CD4-positive, alpha-beta T cell treated with Interleukin-15 for 4 hours (primary cell): Measurements from ENCODE around the gene ODAD4.

Source experiments
- DNase-seq: peaks from one replicate; pipeline ENCODE4 v3.0.0-alpha.2; 2020; ENCODE audit warnings: low spot score

The ODAD4 gene, protein sequence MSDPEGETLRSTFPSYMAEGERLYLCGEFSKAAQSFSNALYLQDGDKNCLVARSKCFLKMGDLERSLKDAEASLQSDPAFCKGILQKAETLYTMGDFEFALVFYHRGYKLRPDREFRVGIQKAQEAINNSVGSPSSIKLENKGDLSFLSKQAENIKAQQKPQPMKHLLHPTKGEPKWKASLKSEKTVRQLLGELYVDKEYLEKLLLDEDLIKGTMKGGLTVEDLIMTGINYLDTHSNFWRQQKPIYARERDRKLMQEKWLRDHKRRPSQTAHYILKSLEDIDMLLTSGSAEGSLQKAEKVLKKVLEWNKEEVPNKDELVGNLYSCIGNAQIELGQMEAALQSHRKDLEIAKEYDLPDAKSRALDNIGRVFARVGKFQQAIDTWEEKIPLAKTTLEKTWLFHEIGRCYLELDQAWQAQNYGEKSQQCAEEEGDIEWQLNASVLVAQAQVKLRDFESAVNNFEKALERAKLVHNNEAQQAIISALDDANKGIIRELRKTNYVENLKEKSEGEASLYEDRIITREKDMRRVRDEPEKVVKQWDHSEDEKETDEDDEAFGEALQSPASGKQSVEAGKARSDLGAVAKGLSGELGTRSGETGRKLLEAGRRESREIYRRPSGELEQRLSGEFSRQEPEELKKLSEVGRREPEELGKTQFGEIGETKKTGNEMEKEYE

DNA sequence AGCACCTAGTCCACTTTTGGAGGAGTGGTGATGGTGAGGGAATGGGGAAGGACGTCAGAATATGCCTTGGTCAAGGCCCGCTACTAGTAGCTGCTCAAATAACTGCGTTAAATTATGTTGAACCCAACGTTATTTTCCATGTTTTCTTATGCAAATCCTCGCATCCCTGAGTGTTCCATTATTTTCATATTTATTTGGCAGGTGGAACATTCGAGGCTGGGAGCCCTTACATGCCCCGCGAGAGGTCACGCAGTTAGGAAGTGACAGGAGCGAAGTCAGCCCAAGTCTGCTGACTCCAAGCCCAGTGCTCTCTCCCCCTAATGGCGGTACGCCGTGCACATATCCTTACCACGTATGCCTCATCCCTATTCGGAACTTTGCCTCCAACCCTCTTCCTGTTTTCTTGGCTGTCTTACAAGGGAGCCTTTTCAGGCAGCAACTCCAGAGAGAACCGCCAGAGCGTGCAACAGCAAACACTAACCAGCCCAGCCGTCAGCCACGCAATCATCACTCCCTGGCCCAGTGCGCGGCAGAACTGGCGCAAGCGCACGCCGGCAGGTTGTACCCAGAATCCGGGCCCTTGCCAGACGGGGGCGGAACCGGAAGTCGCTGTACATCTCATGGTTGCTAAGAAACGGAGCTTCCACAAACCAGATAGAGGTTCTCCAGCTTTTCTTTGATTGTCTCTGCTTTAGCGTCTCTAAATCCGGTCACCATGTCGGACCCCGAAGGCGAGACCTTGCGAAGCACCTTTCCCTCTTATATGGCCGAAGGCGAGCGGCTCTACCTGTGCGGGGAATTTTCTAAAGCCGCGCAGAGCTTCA lies at the start of gene ODAD4:
TSS of gene ODAD4 (plus strand) at position 609 of the 824 bp plus-strand sequence. CDS start at position 716, 107 bp downstream.
- peak; percentile 96 for DNase-seq

DNA sequence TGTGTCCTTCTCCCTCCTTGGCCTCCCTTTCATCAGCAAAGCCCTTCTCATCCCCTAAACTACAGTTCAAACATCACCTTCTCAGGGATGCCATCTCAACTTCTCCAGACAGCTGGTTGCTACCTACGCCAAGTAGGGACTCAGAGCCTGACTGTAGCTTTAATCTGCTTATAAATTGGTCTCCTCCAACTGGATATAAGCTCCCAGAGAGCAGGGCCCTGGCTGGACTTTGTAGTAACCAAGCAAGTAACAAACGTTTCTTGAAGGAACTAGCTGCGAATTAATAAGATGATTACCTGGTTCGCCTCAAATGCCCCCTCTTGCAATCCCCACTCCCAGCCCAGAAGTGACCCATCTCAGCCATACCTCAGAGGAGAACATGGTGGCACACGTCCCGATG lies 47.7 kb upstream of the ODAD4 start:
- DNase-seq, result no peak

DNA sequence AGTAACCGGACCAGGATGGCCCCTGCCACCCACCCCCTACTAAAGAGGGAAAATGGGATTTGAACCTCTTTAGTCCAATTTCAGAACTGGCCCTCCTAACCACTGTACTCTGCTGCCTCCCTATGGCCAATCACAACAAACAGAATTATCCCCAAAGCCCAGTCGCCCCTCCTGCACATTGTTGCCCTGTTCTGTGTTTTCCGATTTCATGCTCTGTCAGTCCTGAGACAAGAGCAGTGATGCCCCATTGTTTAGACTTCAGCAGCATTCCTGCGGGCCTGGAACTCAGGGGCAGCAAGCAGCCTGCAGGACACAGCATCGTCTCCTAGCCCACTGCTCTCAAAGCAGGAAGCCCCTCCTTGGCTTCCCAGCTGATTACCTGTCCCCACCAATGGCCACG lies 44.7 kb upstream of the ODAD4 start:
- no peak for DNase-seq

DNA sequence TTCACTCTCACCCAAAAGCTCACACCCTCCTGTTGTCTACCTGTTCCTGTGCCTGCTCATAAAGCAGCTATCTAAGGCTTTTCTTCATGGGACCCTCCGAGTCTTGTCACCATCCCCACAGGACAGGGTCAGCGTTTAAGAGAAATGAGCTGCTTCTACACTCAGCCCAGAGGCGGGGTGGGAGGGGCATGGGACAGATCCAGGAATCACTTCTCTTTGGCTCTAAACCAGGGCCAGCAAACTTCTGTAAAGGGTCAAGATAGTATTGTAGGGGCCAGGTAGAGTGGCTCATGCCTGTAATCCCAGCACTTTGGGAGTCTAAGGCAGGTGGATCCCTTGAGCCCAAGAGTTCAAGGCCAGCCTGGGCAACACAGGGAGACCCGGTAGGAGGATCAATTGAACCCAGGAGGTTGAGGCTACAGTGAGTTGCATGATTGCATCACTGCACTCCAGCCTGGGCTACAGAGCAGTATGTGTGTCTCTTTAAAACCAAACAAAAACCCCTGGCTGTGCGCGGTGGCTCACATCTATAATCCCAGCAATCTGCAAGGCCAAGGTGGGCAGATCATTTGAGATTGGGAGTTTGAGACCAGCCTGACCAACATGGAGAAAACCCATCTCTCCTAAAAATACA lies 42.0 kb upstream of the ODAD4 start:
- no peak for DNase-seq

DNA sequence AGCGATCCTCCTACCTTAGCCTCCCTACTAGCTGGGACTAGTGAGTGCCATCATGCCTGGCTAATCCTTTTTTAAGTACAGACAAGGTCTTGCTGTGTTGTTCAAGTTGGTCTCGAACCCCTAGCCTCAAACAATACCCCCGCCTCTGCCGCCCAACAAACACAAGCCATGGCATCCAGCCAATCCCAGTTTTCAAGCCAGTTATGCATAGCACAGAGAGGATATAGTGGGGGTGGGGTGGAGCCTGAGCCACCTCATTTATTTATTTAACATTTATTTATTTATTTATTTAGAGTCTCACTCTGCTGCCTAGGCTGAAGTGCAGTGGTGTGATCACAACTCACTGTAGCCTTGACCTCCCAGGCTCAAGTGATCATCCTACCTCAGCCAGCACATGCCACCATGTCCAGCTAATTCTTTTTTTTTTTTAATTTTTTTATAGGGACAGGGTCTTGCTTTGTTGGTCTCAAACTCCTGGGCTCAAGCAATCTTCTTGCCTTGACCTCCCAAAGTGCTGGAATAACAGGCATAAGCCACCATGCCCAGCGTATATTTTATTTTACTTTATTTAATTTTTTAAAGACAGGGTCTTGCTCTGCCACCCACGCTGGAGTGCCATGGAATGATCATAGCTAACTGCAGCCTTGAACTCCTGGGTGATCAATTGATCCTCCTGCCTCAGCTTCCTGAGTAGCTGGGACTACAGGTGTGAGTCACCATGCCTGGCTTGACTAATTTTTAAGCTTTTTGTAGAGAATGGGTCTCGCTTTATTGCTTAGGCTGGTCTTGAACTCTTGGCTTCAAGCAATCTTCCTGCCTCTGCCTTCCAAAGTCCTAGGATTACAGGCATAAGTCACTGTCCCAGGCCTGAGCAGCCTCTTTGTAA lies 39.0 kb upstream of the ODAD4 start:
- DNase-seq, result no peak

DNA sequence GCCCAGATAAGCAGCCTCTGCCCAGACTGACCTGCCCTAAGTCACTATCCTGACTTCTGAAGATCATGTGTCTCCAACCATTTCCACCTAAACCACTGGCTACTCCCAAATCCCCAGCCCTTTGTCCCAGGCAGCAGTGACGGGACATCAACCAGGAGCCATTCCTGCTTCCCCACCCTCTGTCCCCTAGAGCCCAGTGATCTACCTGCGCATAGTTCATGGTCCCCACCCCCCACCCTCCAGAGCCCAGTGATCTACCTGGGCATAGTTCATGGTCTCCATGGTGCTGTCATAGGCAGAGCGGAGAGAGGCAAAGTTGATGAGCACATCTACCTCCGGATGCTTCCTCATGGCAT lies 38.4 kb upstream of the ODAD4 start:
- no peak for DNase-seq

DNA sequence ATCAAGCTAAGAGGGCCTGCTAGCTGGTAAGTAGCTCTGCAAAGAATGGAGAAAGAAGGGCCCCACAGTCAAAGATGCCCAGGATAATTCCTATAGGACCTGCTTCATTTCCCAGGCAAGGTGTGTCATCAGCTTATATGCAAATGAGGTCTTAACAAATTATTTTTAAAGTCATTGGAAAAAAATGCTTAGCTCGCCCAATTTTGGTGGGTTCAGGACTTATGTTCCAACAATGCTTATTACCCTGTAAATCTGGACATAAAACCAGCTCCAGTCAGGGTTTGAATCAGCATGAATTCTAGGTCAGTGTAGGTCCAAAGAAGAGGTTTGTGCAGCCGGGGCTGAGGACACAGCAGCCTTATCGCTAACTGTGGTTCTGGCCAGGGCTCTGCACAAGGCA lies 37.0 kb upstream of the ODAD4 start:
- no peak for DNase-seq

DNA sequence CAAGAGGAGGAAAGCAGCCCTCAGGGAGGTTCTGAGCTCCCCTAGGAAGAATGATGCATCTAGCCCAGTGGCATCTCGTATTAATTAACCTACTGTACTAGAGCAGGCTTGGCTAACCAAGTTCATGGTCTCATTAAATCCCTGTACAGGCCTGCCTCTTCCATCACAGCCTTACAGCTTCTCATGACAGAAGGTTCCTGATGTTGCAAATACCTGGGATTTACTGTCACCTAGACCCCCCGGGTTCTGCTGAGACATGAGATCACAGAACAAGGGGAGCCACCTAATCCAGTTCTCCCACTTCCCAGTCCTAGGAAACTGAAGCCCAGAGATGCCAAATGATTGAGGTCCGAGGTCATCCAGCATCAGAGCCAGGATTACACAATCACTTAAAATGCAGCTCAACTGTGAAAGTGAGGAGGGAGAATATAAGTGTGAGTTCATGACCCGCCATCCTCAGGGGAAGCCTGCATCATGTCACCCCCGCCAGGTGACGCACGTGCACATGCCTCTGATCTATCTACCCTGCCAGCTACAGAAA lies 35.6 kb upstream of the ODAD4 start:
- no peak for DNase-seq

DNA sequence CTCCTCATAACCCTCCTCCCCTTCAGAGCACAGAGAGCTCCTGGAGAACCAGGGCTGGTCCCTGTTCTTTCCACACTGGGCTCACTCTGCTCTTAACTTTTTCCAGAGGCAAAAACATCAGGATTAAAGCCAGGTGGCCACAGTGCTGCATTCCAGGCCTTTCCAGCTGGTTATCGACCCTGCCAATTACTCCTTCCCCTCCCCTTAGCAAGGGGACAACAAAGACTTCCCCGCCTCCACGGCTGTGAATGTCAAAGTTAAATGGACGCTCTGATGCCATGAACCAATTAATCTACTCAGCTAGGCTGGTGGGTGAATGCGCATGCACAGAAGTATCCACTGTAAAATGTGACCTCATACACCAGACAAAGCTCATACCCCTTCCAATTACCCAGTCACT lies 34.8 kb upstream of the ODAD4 start:
- DNase-seq, result no peak

DNA sequence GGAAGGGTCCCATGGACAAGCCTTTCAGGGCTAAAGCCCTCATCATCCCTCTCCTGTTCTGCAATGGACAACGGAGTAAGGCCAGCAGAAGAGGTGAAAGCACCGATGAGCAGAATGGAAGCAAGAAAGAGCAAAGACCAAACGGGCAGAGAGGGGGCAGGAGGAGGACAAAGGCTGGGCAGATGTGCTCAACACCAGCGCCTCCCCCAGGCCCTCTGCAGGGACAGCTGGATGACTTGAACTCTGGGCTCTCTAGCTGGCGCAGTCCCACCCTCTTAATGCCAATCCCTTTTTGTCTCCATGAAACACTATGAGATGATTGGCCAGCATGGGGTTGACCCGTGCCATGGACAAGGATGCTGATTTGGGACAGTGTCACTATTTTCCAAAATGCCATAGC lies 33.7 kb upstream of the ODAD4 start:
- DNase-seq, result no peak

DNA sequence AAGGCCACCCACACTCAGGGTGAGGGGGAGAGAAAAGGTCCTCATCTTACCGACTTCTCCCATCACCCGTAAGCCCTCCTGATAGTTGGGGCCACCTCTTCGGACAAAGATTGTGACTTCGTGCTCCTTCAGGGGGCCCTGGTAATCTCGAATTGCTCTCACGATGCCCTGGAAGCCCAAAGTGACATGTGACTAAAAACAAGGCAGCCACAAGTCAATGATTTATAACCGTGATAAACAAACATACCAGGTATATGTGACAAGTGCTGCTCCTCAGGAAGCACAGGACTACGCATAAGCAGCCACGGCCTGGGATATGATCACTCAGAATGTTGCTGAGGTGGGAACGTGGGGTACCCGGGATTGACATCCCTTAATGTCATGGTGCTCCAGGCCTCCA lies 28.8 kb upstream of the ODAD4 start:
- no peak for DNase-seq

DNA sequence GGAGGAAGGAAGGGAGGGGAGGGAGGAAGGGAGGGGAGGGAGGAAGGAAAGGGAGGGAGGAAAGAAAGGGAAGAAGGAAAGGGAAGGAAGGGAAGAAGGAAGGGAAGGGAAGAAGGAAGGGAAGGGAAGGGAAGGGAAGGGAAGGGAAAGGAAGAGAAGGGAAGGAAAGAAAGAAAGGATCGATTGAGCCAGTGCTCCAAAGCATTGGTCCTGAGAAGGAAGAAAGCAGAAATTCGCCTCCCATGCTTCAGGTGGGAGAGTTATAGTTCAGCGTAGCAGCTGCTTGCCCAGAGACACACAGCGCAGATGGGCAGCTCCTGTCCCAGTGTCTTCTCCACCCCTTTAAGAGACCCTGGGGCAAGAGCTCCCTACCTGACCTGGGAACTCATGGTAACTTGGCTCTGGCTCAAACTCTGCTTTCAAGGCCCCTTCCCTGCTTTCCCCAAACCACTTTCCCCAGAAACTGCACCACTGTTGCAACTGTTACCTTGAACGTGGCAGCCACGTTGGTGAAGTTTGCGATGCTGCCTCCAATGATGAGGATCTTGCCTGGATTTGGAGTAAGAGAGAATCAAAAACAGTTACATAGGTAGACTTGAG lies 26.1 kb upstream of the ODAD4 start:
- no peak for DNase-seq

DNA sequence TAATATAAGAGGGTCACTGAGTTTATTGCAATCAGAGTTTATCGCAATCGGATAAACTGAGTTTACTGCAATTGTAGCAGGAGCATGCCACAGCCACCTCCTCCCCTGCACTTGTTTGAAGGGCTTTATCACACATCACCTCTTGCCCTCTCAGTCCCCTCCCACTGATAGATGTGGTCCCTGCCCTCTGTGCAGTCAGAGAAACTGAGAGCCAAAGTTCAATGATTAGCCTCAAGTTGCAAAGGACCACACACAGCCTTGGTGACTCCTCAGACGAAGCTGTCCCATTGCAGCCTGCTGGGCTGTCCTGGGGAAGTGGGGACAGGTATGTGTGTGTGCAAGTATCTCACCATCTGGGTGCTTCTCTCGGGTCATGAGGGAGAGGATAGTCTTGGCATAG lies 25.2 kb upstream of the ODAD4 start:
- DNase-seq, result no peak

DNA sequence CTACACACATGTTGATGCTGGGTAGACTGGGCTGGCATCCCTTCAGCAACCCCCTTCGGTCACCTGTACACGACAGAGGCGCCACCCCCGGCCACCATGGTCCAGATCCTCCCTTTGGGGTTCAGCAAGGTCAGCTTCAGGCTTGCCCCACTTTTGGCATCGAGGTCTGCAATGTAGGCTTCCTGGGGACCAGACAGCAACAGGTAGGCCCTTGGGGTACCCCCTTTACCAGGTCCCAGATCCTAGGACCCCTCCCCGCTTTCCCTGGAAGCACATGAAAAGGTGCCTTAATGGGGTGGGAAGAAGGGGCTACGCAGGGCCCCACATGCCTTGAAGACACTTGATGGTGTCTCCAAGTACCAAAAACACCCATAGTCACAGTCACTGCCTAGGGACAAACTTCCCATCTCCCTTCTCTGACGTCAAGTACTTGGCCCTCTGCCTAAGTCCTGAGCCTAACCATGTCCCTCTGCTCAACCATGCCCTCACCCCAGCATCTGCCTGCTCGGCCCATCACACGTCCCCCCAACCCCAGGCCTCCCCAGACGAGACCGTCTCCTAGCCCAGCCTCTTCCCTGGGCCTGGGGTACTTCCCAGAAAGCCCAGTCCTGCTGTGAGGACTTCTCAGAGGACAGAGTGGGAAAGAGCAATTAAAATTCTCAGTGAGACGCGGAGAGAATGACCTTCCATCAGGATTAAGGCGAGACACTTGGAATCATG lies 23.8 kb upstream of the ODAD4 start:
- no peak for DNase-seq

DNA sequence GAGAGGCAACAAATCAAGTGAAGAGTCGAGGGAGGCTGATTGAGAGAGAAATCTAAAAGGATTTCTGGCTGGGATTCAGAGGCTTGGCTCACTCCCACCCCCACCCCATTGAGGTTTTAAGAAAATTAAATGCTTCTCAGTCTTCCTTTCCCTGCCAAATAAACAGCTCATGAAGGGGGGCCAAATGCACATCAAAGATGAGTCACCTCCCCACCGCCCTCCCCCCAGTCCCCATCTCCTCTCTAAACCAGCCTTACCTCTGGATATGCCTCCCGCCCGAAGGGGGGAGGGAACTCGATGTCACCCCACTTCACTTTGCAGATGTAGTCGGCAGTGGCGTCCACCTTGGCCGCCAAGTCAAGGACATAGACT lies 23.2 kb upstream of the ODAD4 start:
- DNase-seq, result no peak

DNA sequence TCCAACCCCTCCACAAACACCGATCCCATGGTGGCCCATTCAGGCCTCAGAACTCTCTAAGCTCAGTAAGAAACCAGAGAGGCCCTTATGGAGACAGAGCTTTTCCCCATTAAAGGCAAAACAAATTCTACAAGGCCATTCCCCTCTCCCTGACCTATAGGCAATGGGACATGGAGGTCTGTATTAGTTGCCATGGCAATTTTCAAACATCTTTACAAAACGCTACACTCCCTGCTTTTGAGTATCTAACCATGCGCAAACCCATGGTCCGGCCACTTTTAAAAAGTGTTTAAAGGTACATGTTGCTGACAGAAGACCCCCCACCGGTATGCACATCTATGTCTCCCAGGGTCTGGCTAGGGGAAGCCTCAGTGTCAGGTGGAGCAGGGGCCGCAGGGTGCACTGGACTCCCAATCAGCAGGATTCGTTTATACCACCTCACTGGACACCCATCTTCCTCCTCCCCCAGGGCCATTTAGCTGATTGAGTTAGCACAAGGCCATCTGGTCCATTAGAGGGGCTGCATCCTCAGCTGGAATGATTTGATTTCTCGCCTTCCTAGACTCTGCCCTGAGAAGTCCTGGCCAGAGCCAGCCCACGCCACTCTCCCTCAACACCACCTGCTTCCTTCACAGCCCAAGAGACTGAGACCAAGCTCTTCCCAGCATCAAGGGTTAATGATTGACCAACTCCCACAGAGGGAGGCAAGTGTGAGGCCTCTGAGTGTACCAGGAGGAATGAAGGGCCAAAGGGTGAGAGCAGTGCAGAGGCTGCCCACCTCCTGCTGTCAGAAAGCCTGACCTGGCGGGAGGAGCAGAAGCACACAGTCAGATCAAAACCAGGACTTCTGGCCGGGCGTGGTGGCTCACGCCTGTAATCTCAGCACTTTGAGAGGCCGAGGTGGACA lies 22.5 kb upstream of the ODAD4 start:
- no peak for DNase-seq

DNA sequence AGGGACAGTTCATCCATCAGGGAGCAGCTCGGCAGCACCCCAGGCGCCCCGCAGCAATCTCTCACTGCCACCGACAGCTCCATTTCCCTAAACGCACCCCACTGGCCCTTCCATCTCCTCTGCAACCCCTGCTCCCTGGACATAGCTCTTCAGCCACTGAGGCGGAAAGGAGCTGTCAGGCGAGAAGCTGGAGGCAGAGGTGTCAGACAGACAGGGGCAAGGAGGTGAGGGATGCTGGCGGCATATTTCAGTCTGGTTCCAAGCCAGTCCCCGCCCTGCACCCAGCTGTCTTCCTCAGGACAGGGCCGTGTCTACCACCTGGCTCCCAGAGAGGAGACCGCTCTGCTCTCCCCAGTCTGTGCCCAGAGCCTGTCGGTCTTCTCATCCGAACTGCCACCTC lies 21.3 kb upstream of the ODAD4 start:
- DNase-seq, result no peak

DNA sequence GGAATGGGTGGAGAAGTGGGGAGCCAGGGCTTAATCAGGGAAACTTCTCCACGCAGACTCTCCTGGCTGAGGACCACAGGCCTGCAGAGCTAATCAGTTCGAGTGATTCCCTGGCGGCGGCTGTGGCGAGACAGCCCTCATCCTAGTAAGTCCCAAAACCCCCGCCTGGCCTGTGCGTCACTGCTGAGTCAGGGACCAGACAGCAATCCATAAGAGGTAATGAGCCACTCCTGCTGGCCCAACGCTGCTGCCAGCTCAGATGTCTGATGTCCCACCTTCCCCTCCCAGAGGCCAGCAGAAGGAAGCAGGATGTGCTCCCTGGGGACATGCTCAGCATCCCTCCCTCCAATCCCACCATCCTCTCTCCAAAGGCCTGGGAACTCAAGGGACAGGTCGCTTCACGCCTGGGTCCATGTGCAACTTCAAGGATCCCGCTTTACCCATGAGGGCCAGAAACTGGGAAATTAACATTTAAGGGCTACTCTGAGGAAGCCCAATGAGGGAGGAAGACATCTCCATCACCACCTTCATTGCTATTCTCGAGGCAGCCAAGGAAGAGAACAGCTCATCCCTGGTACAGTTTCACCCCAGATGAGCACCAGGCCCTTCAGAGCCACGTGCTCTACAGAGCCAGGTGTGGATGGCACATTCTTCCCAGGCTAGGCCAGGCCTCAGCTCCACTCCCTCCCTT lies 19.6 kb upstream of the ODAD4 start:
- no peak for DNase-seq
